K562 (cell line): ENCODE measurements around the gene SYN1. TPM values are rescaled to one million over a fixed set of nuclear protein-coding genes. Genes with fewer than 3 reads are reported as not detected.

Experiments used
- DPF2 ChIP-seq: fragments of 450-650 bp; IDR thresholded peaks from 2 replicates; pipeline ENCODE4 v1.6.1; 2016
- FOXM1 ChIP-seq, 2 experiments: fragments of 450-650 bp in 1 of 2; sonication (generic) in 1 of 2; formaldehyde crosslinking in 1 of 2; IDR thresholded peaks; 2 replicates each; pipeline versions ENCODE4 v1.6.1 to v1.9.0; 2017 to 2022; ENCODE audit warnings: low read depth in 2 of 2, mild to moderate bottlenecking in 2 of 2, missing genetic modification reagents in 1 of 2, moderate library complexity in 1 of 2
- GATAD2B ChIP-seq: fragments of 450-650 bp; IDR thresholded peaks from 2 replicates; pipeline ENCODE4 v1.6.1; 2017; ENCODE audit warnings: mild to moderate bottlenecking, borderline replicate concordance
- HDAC6 ChIP-seq: IDR thresholded peaks from 2 replicates; pipeline ENCODE4 v1.6.1; 2012; ENCODE audit warnings: low read depth, mild to moderate bottlenecking, control low read depth, inconsistent platforms, low read length, moderate library complexity
- NR4A1 ChIP-seq, 2 experiments: fragments of 250-450 bp in 1 of 2; fragments of 450-650 bp in 1 of 2; sonication (Bioruptor Pico) in 1 of 2; IDR thresholded peaks; 2 replicates each; pipeline versions ENCODE4 v1.4.0 to v1.6.1; 2016 to 2020; ENCODE audit warnings: mild to moderate bottlenecking in 2 of 2, missing compliant biosample characterization in 1 of 2, missing genetic modification characterization in 1 of 2, moderate library complexity in 1 of 2
- ZNF134 ChIP-seq: fragments of 250-450 bp; sonication (Bioruptor Pico); conservative IDR thresholded peaks from 2 replicates; pipeline ENCODE4 v1.4.0; 2020
- ZNF232 ChIP-seq: sonication (generic); formaldehyde crosslinking; IDR thresholded peaks from 2 replicates; pipeline ENCODE4 v1.8.0; 2022; ENCODE audit warnings: mild to moderate bottlenecking, missing genetic modification reagents
- polyA plus RNA-seq, 8 experiments: library from polyadenylated mRNA; depleted of rRNA in 4 of 8; stranded (reverse) in 5 of 8; unstranded in 3 of 8; fragments of >200 nt; fragmentation: Nextera tagmentation in 2 of 8; fragmentation: Illumina TruSeq in 1 of 8; extraction: Ambion mirVana in 2 of 8; extraction: Trizol in 1 of 8; gene quantifications; 2 replicates each; pipeline versions ENCODE4 v1.2.1 to v1.2.3, GENCODE V29; 2011 to 2014; ENCODE audit warnings: inconsistent platforms in 1 of 8, missing spikeins in 1 of 8
- total RNA-seq, 7 experiments: library from RNA; depleted of rRNA in 6 of 7; stranded (reverse); fragments of >200 nt in 6 of 7; fragmentation: Illumina TruSeq in 2 of 7; extraction: Trizol in 2 of 7; gene quantifications; 2 replicates each; pipeline versions ENCODE4 v1.2.1 to v1.2.3, GENCODE V29; 2011 to 2021; ENCODE audit warnings: low replicate concordance in 1 of 7
- TF ChIP-seq, protein P1 (sequence below), 3 experiments: IDR thresholded peaks in 2 of 3; conservative IDR thresholded peaks in 1 of 3; 2 replicates each; pipeline ENCODE4 v1.5.1; 2011 to 2012; ENCODE audit warnings: low read length in 3 of 3, mild to moderate bottlenecking in 3 of 3, control low read depth in 2 of 3, improper control_type of control experiment in 1 of 3, inconsistent platforms in 1 of 3, low read depth in 1 of 3, mixed read lengths in 1 of 3, moderate library complexity in 1 of 3; ENCODE audit not compliant: insufficient read depth in 2 of 3
- TF ChIP-seq, protein P2 (sequence below): sonication (generic); formaldehyde crosslinking; IDR thresholded peaks from 2 replicates; pipeline ENCODE4 v1.8.0; 2023; ENCODE audit warnings: missing genetic modification reagents, mild to moderate bottlenecking, borderline replicate concordance
- TF ChIP-seq, protein P3 (sequence below): fragments of 250-450 bp; sonication (Bioruptor Pico); IDR thresholded peaks from 2 replicates; pipeline ENCODE4 v1.4.0; 2020
- TF ChIP-seq, protein P4 (sequence below): fragments of 450-650 bp; IDR thresholded peaks from 2 replicates; pipeline ENCODE4 v1.6.1; 2016; ENCODE audit warnings: missing biosample characterization, missing genetic modification characterization
- TF ChIP-seq, protein P5 (sequence below), 2 experiments: fragments of 450-650 bp in 1 of 2; sonication (generic) in 1 of 2; formaldehyde crosslinking in 1 of 2; IDR thresholded peaks in 1 of 2; conservative IDR thresholded peaks in 1 of 2; 2 replicates each; pipeline versions ENCODE4 v1.6.1 to v1.8.1; 2016 to 2023; ENCODE audit warnings: mild to moderate bottlenecking in 2 of 2, moderate library complexity in 2 of 2, inconsistent platforms in 1 of 2, missing genetic modification reagents in 1 of 2
- TF ChIP-seq, protein P6 (sequence below), 2 experiments: fragments of 450-650 bp; IDR thresholded peaks; 2 replicates each; pipeline ENCODE4 v1.6.1; 2016

SYN1 gene
- total and polyA plus RNA-seq, 9 of the 15 experiments (the other 6 are each of a cell fraction or from before 2014, with no cell fraction given), result 0.01 to 0.28 (median 0.18) TPM; not detected in 2

DNA sequence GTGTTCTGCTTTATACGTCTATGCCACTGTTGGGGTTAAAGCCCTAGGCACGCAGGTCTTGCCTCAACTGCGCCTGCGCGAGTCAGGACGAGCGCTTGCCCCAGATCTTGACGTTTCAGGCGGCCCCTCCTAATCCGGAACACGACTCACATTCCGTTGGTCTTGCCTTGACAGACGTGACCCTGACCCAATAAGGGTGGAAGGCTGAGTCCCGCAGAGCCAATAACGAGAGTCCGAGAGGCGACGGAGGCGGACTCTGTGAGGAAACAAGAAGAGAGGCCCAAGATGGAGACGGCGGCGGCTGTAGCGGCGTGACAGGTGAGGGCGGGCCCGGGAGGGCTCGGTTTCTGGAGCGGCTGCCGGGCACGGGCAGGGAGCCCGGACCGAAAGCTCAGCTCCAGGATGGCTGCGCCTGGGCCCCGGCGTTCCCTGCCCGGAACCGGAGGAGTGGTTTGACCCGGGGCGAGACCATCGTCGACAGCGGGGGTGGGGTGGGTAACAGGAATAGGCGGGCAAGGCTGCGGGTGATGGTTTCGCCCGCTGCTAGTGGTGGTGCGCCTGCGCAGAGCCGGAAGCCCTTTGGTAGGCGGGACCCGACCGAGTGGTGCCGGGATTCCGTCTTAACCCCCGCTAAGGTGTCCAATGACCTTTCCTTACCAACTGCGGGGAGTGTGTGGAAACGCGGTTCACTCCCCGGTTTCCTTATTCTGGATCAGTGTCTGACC lies 58.6 kb downstream of the SYN1 start, which contains the start of gene ARAF (continued):
- no peak for TF ChIP-seq FOXM1 (IDR thresholded peaks at IDR 0.05; ENCODE audit: low read depth)
- no peak for TF ChIP-seq FOXM1 (CRISPR knock-in tag; IDR thresholded peaks at IDR 0.05; ENCODE audit: low read depth)
- TF ChIP-seq HDAC6, result no peak
- no peak for TF ChIP-seq DPF2
- TF ChIP-seq, protein P1, sequence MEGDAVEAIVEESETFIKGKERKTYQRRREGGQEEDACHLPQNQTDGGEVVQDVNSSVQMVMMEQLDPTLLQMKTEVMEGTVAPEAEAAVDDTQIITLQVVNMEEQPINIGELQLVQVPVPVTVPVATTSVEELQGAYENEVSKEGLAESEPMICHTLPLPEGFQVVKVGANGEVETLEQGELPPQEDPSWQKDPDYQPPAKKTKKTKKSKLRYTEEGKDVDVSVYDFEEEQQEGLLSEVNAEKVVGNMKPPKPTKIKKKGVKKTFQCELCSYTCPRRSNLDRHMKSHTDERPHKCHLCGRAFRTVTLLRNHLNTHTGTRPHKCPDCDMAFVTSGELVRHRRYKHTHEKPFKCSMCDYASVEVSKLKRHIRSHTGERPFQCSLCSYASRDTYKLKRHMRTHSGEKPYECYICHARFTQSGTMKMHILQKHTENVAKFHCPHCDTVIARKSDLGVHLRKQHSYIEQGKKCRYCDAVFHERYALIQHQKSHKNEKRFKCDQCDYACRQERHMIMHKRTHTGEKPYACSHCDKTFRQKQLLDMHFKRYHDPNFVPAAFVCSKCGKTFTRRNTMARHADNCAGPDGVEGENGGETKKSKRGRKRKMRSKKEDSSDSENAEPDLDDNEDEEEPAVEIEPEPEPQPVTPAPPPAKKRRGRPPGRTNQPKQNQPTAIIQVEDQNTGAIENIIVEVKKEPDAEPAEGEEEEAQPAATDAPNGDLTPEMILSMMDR (IDR thresholded peaks at IDR 0.05 in 2 of 3, conservative IDR thresholded peaks at IDR 0.05 in 1 of 3; ENCODE audit: insufficient read depth in 2 of 3, low read depth in 1 of 3, low read length in 3 of 3), result no peak
- TF ChIP-seq, protein P2, sequence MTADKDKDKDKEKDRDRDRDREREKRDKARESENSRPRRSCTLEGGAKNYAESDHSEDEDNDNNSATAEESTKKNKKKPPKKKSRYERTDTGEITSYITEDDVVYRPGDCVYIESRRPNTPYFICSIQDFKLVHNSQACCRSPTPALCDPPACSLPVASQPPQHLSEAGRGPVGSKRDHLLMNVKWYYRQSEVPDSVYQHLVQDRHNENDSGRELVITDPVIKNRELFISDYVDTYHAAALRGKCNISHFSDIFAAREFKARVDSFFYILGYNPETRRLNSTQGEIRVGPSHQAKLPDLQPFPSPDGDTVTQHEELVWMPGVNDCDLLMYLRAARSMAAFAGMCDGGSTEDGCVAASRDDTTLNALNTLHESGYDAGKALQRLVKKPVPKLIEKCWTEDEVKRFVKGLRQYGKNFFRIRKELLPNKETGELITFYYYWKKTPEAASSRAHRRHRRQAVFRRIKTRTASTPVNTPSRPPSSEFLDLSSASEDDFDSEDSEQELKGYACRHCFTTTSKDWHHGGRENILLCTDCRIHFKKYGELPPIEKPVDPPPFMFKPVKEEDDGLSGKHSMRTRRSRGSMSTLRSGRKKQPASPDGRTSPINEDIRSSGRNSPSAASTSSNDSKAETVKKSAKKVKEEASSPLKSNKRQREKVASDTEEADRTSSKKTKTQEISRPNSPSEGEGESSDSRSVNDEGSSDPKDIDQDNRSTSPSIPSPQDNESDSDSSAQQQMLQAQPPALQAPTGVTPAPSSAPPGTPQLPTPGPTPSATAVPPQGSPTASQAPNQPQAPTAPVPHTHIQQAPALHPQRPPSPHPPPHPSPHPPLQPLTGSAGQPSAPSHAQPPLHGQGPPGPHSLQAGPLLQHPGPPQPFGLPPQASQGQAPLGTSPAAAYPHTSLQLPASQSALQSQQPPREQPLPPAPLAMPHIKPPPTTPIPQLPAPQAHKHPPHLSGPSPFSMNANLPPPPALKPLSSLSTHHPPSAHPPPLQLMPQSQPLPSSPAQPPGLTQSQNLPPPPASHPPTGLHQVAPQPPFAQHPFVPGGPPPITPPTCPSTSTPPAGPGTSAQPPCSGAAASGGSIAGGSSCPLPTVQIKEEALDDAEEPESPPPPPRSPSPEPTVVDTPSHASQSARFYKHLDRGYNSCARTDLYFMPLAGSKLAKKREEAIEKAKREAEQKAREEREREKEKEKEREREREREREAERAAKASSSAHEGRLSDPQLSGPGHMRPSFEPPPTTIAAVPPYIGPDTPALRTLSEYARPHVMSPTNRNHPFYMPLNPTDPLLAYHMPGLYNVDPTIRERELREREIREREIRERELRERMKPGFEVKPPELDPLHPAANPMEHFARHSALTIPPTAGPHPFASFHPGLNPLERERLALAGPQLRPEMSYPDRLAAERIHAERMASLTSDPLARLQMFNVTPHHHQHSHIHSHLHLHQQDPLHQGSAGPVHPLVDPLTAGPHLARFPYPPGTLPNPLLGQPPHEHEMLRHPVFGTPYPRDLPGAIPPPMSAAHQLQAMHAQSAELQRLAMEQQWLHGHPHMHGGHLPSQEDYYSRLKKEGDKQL (CRISPR knock-in tag), result no peak
- no peak for TF ChIP-seq ZNF134 (CRISPR knock-in tag)
- TF ChIP-seq, protein P3, sequence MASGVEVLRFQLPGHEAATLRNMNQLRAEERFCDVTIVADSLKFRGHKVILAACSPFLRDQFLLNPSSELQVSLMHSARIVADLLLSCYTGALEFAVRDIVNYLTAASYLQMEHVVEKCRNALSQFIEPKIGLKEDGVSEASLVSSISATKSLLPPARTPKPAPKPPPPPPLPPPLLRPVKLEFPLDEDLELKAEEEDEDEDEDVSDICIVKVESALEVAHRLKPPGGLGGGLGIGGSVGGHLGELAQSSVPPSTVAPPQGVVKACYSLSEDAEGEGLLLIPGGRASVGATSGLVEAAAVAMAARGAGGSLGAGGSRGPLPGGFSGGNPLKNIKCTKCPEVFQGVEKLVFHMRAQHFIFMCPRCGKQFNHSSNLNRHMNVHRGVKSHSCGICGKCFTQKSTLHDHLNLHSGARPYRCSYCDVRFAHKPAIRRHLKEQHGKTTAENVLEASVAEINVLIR (CRISPR knock-in tag), result no peak
- TF ChIP-seq, protein P4, sequence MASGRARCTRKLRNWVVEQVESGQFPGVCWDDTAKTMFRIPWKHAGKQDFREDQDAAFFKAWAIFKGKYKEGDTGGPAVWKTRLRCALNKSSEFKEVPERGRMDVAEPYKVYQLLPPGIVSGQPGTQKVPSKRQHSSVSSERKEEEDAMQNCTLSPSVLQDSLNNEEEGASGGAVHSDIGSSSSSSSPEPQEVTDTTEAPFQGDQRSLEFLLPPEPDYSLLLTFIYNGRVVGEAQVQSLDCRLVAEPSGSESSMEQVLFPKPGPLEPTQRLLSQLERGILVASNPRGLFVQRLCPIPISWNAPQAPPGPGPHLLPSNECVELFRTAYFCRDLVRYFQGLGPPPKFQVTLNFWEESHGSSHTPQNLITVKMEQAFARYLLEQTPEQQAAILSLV (tag), result no peak
- TF ChIP-seq, protein P5, sequence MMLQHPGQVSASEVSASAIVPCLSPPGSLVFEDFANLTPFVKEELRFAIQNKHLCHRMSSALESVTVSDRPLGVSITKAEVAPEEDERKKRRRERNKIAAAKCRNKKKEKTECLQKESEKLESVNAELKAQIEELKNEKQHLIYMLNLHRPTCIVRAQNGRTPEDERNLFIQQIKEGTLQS (IDR thresholded peaks at IDR 0.05), result no peak
- TF ChIP-seq, protein P5 (CRISPR knock-in tag; conservative IDR thresholded peaks at IDR 0.05), result no peak
- TF ChIP-seq GATAD2B, result no peak
- no peak for TF ChIP-seq NR4A1 (CRISPR knock-in tag; IDR thresholded peaks at IDR 0.05)
- TF ChIP-seq NR4A1 (tag; IDR thresholded peaks at IDR 0.05), result no peak
- TF ChIP-seq ZNF232, result no peak
- TF ChIP-seq, protein P6, sequence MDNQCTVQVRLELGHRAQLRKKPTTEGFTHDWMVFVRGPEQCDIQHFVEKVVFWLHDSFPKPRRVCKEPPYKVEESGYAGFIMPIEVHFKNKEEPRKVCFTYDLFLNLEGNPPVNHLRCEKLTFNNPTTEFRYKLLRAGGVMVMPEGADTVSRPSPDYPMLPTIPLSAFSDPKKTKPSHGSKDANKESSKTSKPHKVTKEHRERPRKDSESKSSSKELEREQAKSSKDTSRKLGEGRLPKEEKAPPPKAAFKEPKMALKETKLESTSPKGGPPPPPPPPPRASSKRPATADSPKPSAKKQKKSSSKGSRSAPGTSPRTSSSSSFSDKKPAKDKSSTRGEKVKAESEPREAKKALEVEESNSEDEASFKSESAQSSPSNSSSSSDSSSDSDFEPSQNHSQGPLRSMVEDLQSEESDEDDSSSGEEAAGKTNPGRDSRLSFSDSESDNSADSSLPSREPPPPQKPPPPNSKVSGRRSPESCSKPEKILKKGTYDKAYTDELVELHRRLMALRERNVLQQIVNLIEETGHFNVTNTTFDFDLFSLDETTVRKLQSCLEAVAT (IDR thresholded peaks at IDR 0.05), result no peak; a peak in 1 of 4 replicates
